Muscle layer of colon (tissue), 2 donors: ENCODE measurements around the gene KSR2.

Experiments used
- H3K27ac ChIP-seq: one replicate; pipeline ENCODE4 v1.7.0; 2013; ENCODE audit warnings: low read depth, mild to moderate bottlenecking, low read length, moderate library complexity
- H3K27me3 ChIP-seq, 2 donors: one replicate each; pipeline ENCODE4 v1.7.0; 2013; ENCODE audit warnings: low read length in 2 of 2, mild to moderate bottlenecking in 2 of 2; ENCODE audit not compliant: insufficient read depth in 2 of 2, control insufficient read depth in 1 of 2
- H3K36me3 ChIP-seq: one replicate; pipeline ENCODE4 v1.7.0; 2013; ENCODE audit warnings: mild to moderate bottlenecking, low read length; ENCODE audit not compliant: insufficient read depth
- H3K4me1 ChIP-seq: one replicate; pipeline ENCODE4 v1.7.0; 2013; ENCODE audit warnings: mild to moderate bottlenecking, low read length; ENCODE audit not compliant: insufficient read depth
- H3K4me3 ChIP-seq, 2 donors: one replicate each; pipeline ENCODE4 v1.7.0; 2013; ENCODE audit warnings: low read length in 2 of 2, low read depth in 1 of 2, mild to moderate bottlenecking in 1 of 2, moderate library complexity in 1 of 2
- H3K9ac ChIP-seq: one replicate; pipeline ENCODE4 v1.7.0; 2013; ENCODE audit warnings: low read length
- H3K9me3 ChIP-seq: one replicate; pipeline ENCODE4 v1.7.0; 2013; ENCODE audit warnings: mild to moderate bottlenecking, low read length
- donor health status: abdominal sarcoma.
- donor health status: Adenocarcinoma of cecum.

The KSR2 gene

DNA sequence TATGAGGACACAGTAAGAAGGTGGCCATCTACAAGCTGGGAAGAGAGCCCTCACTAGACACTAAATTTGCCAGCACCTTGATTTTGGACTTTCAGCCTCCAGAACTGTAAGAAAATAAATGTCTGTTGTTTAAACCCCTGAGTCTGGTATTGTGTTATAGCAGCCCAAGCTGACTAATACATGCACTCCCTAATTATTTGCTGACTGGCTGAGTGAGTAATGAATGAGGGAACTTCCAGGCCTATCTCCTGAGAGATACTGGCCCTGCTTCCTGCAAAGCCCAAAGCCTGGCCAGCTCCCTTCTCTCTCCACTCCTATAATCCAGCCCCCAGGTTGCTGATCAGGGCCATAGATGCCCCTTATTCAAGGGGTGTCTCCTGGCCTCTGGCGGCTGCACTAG lies 487.3 kb downstream of the KSR2 start:
- no peaks in the 10 kb centered on the region for H3K9me3 ChIP-seq
- H3K4me1 ChIP-seq: no peaks in the 10 kb centered on the region
- no peak overlapping the region for H3K9ac ChIP-seq
- H3K27me3 ChIP-seq: no peaks in the 10 kb centered on the region
- no peak overlapping the region for H3K4me3 ChIP-seq
- no peaks in the 10 kb centered on the region for H3K36me3 ChIP-seq
- no peak overlapping the region for H3K27ac ChIP-seq

DNA sequence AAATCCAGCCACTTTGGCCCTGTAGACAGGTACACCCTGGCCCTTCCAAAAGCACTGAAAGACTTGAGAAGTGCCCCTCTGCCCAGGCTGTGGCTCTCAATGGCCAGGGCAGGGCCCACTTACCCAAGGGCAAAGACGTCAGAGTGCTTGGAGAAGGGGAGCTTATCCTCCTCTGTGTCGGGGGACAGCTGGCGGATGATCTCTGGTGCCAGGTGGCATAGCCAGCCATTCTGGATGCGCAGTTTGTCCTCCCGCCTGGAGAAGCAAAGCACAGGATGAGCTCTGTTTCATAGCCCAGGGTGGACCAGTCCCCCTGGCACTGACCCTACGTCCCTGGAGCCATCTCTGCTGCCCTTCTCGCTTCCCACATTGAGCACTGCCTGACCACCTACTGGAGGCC lies 492.4 kb downstream of the KSR2 start:
- Histone ChIP-seq H3K27ac (no peak overlapping the region), H3K9me3 (no peaks in the 10 kb centered on the region), H3K9ac (no peak overlapping the region), H3K36me3 (no peaks in the 10 kb centered on the region), H3K4me3 (no peak overlapping the region), H3K27me3 (no peaks in the 10 kb centered on the region), H3K4me1 (no peaks in the 10 kb centered on the region)

DNA sequence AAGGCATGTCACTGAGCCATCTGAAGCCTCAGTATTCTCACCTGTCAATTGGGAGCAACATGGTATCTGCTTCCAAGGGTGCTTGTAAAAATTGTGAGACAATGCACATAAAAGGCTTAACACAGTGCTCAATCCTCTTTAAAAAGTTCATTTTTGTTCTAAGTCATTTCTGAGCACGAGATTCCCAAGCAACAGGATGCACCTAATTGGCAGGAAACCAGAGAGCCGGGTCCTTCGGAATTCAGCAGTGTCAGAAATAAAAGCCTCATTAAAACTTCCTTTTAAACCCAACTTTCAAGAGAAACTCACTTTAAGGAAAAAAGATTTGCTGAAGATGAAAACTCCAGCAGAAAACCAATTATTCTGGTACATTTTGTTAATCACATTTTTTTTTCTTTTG lies 494.9 kb downstream of the KSR2 start:
- H3K4me1 ChIP-seq: no peaks in the 10 kb centered on the region
- no peaks in the 10 kb centered on the region for H3K27me3 ChIP-seq
- H3K9ac ChIP-seq: no peak overlapping the region
- H3K27ac ChIP-seq: no peak overlapping the region
- no peak overlapping the region for H3K4me3 ChIP-seq
- H3K36me3 ChIP-seq: no peaks in the 10 kb centered on the region
- peaks cover 9% of the 10 kb centered on the region for H3K9me3 ChIP-seq

DNA sequence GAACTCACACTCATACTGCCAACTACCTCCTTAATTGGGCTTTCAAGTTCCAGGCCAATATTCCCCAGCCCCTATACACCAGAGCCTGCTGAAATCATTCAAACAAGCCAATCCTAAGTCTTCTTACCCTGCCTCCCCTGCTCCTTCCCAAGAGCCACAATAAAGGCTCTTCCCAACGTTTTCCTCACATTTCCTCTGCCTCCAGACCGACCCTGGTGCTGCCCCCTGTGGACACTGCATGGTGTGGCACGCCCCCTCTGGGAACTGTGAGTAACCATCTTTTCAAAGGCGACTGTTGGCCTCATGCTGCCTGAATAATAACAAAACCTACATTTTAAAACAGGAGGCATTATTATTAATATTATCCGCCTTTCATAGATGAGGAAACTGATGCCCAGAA lies 495.8 kb downstream of the KSR2 start:
- no peaks in the 10 kb centered on the region for H3K4me1 ChIP-seq
- H3K27ac ChIP-seq: no peak overlapping the region
- no peaks in the 10 kb centered on the region for H3K27me3 ChIP-seq
- H3K4me3 ChIP-seq: no peak overlapping the region
- H3K9ac ChIP-seq: no peak overlapping the region
- peaks cover 9% of the 10 kb centered on the region for H3K9me3 ChIP-seq
- H3K36me3 ChIP-seq: no peaks in the 10 kb centered on the region

DNA sequence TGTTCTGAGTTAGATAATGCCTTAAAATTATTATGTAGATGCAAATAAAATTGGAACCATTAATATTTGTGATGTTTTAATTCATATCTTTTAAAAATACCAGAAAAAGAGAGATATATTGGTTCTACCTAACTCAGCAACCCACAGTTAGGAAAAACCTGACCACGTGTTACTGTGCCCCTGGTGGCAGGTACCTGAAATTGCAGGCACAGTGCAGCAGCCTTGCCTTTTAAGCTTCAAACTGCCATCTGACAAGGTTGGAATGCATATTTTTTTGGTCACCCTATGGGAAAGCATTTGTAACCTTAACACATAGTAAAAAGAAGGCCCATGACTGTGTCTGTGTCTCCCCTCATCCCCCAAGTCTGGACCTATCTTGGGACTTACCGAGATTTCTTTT lies 498.0 kb downstream of the KSR2 start:
- no peaks in the 10 kb centered on the region for H3K27me3 ChIP-seq
- H3K9ac ChIP-seq: no peak overlapping the region
- no peaks in the 10 kb centered on the region for H3K36me3 ChIP-seq
- H3K4me1 ChIP-seq: no peaks in the 10 kb centered on the region
- H3K27ac ChIP-seq: no peak overlapping the region
- peaks cover 9% of the 10 kb centered on the region for H3K9me3 ChIP-seq
- H3K4me3 ChIP-seq: no peak overlapping the region

DNA sequence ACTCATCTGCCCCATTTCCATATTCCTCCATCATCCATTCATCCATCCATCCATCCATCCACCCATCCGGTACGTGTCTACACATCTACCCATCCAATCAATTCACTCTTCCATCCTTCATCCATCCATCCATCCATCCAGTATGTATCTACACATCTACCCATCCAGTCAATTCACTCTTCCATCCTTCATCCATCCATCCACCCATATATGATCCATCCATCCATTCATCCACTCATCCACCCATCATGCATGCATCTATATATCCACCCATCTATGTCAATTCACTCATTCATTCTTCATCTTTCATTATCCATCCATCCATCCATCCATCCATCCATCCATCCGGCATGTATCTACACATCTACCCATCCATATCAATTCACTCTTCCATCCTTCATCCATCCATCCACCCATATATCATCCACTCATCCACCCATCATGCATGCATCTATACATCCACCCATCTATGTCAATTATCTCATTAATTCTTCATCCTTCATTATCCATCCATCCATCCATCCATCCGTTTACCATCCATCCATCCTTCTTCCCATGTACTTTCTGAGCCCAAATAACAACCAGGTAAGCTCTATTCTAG lies 498.8 kb downstream of the KSR2 start:
- H3K27ac ChIP-seq: no peak overlapping the region
- H3K27me3 ChIP-seq: no peaks in the 10 kb centered on the region
- no peaks in the 10 kb centered on the region for H3K4me1 ChIP-seq
- H3K9me3 ChIP-seq: peaks cover 9% of the 10 kb centered on the region
- no peak overlapping the region for H3K9ac ChIP-seq
- H3K36me3 ChIP-seq: no peaks in the 10 kb centered on the region
- H3K4me3 ChIP-seq: no peak overlapping the region

DNA sequence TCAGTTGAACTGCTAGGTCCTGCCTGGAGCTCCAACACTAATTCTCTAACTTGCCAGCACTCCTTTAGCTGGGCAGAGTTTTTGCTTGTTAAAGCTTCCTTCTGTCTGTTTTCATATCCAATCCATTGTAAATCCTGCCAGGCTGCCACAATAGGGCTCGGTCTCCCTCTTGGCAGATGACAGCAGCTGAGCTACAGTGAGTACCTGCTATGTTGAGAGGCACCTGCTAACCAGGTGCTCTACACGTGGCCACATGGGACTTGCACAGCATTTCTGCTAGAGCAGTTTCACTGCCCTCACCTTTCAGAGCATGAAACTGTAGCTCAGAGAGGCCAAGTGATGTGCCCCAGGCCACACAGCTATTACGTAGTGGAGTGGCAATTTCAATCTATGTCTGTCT lies 500.8 kb downstream of the KSR2 start:
- H3K9me3 ChIP-seq: peaks cover 9% of the 10 kb centered on the region
- H3K36me3 ChIP-seq: no peaks in the 10 kb centered on the region
- H3K4me3 ChIP-seq: no peak overlapping the region
- H3K27ac ChIP-seq: no peak overlapping the region
- no peak overlapping the region for H3K9ac ChIP-seq
- H3K27me3 ChIP-seq: no peaks in the 10 kb centered on the region
- no peaks in the 10 kb centered on the region for H3K4me1 ChIP-seq

DNA sequence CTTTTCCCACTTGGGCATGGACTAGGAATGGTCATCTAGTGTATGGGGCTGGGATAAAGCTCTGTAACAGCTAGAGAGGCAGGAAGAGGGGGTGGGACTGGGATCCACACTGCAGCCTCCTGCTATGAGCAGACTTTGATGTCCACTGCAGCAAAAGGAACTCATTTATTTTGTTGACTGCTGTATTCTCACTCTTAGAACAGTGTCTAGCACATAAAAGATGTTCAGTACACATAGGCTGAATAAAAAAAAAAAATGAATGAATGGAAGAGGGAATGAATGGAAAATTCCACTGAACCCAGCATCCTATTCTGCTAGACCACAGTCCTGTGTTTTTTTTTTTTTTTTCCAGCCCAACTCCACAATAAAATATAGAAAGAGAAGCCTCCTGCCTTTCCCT lies 501.2 kb downstream of the KSR2 start:
- no peaks in the 10 kb centered on the region for H3K36me3 ChIP-seq
- no peak overlapping the region for H3K4me3 ChIP-seq
- no peak overlapping the region for H3K9ac ChIP-seq
- no peaks in the 10 kb centered on the region for H3K27me3 ChIP-seq
- no peaks in the 10 kb centered on the region for H3K4me1 ChIP-seq
- no peak overlapping the region for H3K27ac ChIP-seq
- H3K9me3 ChIP-seq: peaks cover 9% of the 10 kb centered on the region

DNA sequence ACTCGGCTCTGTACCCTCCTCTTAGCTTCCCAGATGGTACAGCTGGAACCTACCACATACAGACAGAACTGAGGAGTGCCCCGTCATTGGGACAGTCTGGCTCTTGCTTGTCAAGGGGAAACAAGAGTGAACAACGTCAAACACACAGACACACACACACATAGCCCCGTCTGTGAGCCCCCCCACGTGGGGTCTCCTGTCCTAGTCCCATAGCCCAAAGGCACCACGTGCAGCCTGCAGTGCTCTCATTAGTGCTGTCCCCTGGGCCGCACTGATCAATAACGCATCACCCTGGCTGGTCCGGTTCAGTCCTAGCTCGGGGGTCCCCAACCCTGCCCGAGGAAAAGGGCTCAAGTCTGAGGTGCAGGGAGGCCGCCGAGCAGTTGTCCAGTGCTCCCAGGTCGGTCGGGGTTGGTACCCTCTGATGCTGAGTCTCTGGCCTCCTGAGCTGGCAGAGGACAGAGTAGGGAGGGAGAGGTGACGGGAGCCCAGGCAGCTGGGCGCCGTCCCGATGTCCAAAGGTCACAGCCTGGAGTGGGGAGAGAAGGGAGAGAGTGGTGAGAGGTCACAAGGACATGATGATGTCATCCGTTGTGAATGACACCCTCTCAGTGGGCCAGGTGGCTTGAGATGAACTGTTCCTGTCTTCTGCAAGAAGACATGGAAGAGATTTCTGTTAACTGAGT lies 502.0 kb downstream of the KSR2 start:
- no peak overlapping the region for H3K27ac ChIP-seq
- peaks cover 9% of the 10 kb centered on the region for H3K9me3 ChIP-seq
- no peak overlapping the region for H3K9ac ChIP-seq

DNA sequence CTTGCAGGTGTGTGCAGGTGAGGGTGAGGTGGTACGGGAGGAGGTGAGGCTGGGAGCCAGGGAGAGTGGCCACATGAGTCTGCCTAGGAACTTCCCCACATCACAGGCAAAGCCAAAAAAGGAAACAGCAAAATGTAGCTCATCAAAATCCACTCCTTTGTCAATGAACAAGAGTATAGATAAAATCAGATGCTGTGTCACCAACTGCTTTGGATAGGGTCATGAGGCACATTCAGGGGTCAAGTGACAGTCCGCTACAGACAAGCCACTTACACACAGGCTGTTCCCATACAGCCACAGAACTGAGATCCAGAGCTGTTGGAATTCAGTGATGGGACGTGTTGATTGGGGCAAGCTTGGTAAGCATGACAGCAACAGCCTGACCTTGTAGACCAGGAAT lies 507.1 kb downstream of the KSR2 start:
- Histone ChIP-seq H3K27me3 (no peaks in the 10 kb centered on the region), H3K27ac (no peak overlapping the region), H3K4me1 (no peaks in the 10 kb centered on the region), H3K9ac (no peak overlapping the region), H3K4me3 (no peak overlapping the region), H3K36me3 (no peaks in the 10 kb centered on the region), H3K9me3 (no peaks in the 10 kb centered on the region)

More for the DNA sequence above, 502.0 kb downstream of the KSR2 start:
- no peaks in the 10 kb centered on the region for H3K4me1 ChIP-seq
- no peaks in the 10 kb centered on the region for H3K36me3 ChIP-seq
- no peak overlapping the region for H3K4me3 ChIP-seq
- no peaks in the 10 kb centered on the region for H3K27me3 ChIP-seq

DNA sequence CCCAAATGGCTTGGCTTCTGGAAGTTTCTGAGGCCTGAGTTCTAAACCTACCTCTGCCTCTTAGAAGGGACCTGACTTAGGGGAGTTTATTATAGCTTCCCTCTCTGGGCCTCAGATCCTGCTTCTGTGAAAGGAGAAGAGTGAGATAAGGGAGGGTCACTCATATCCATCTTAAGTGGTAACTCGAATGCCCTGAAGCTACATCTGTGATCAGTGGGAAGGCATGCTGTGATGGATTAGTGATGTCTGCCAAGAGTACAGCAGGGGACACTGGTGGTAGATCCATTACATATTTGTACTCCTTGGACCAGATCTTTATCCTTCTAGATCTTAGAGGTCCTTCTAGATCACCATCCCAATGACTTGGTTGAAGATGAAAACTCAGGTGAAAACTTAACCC lies 509.6 kb downstream of the KSR2 start:
- H3K4me1 ChIP-seq: no peaks in the 10 kb centered on the region
- H3K9me3 ChIP-seq: no peaks in the 10 kb centered on the region
- no peaks in the 10 kb centered on the region for H3K36me3 ChIP-seq
- H3K27me3 ChIP-seq: no peaks in the 10 kb centered on the region
- H3K4me3 ChIP-seq: no peak overlapping the region
- H3K27ac ChIP-seq: no peak overlapping the region
- no peak overlapping the region for H3K9ac ChIP-seq

DNA sequence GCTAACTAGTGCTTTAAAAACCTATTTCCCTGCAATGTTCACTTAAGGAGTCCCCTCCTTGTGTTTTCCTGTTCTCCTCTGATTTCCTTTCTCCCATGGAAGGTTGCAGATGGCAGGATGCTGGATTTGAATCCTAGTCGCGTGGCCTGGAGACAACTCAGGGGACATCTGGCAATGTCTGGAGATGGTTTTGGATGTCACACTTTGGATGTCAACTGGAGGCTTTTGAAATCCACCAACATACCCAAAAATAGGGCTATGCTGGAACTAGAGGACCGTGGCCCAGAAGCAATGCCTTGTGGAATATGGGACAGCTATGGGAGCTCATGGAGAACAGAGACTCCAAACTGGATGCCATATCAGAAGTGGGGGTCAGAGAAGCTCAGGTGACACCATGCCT lies 511.6 kb downstream of the KSR2 start:
- Histone ChIP-seq H3K4me1 (no peaks in the 10 kb centered on the region), H3K27me3 (no peaks in the 10 kb centered on the region), H3K4me3 (no peak overlapping the region), H3K9me3 (no peaks in the 10 kb centered on the region), H3K36me3 (no peaks in the 10 kb centered on the region), H3K9ac (no peak overlapping the region), H3K27ac (no peak overlapping the region)
